Body of pancreas (tissue), 4 donors: ENCODE measurements around the gene DCLK2.

ENCODE experiments used
- CTCF ChIP-seq, 7 experiments: fragments of 450-650 bp in 4 of 7; fragments of 200-600 bp in 3 of 7; sonication (generic) in 3 of 7; IDR thresholded peaks; one replicate each; pipeline ENCODE4 v1.5.1; 2016 to 2019; ENCODE audit warnings: antibody characterized with exemption in 7 of 7
- POLR2A ChIP-seq, 3 donors: fragments of 450-650 bp; IDR thresholded peaks; one replicate each; pipeline ENCODE4 v1.6.1; 2016; ENCODE audit warnings: antibody characterized with exemption in 3 of 3, mild to moderate bottlenecking in 2 of 3

DNA sequence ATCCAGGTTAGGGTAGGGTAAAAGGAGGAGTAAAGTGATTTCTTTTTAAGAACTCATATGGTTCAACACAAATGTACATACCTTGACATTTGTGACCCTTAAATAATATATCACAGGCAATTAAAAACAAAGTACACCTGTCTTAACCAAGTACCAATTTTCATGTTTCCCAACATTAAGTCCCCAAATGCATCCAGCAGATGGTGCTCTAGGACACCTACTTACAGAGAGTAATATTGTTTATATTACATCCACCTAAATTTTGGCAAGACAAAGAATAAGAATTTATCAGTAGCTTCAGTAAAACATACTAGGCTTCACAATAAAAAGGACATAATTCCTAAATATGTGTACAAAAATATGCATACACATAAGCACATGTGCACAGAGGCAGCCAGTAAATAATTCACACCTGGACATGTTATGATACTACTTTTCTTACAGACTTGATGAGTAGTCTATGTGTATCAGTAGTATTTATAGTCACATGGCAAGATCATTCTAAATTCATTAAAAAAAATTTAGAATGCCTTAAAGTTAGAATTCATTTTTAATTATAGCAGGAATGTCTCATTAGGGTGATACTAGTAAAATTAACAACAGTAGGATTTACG is 219.7 kb downstream of the DCLK2 start:
- peak; percentile 17 to 66 (median 56) for TF ChIP-seq CTCF (IDR thresholded peaks at IDR 0.05)
- no peak for TF ChIP-seq POLR2A (IDR thresholded peaks at IDR 0.05)
